ENCODE data around the gene SPRR2D. TPM values are rescaled to one million over a fixed set of nuclear protein-coding genes. Genes with fewer than 3 reads are reported as not detected.
"Not testable (repeated sequence)": the region's sequence is repeated elsewhere in the genome, so short reads cannot be mapped to it uniquely, and the experiment has no call there.

The SPRR2D gene
- total and polyA plus RNA-seq, 2 donors (not counting 3 experiments of a cell fraction or from before 2014, with no cell fraction given), result not detected

DNA sequence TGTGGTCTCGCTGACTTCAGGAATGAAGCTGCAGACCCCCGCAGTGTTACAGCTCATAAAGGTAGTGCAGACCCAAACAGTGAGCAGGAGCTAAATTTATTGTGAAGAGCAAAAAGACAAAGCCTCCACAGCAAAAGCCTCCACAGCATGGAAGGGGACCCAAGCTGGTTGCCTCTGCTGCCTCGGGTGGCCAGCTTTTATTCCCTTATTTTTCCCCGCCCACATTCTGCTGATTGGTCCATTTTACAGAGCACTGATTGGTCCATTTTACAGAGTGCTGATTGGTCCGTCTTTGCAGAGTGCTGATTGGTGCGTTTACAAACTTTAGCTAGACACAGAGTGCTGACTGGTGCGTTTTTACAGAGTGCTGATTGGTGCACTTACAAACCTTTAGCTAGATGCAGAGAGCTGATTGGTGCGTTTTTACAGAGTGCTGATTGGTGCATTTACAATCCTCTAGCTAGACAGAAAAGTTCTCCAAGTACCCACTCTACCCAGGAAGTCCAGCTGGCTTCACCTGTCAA lies 29.6 kb downstream of the SPRR2D start:
- H3K27ac ChIP-seq (ENCODE audit: insufficient read depth, low read depth, low read length); H3K27me3 ChIP-seq (ENCODE audit: control insufficient read depth in 2 of 2, insufficient read depth in 2 of 2, low read length in 2 of 2); H4K20me1 ChIP-seq (replicated peaks; ENCODE audit: control insufficient read depth, extremely low read depth, insufficient read depth, low read length); dilution Hi-C loops (cut with MboI; ENCODE audit: extremely low pct_ligation_motif_present, low sequenced_read_pairs); DNase-seq (ENCODE audit: low read depth, low spot score); H3K9me3 ChIP-seq (replicated peaks; ENCODE audit: control insufficient read depth, insufficient read depth, low read length); H3K4me2 ChIP-seq (ENCODE audit: insufficient read depth, low read length); POLR2A ChIA-PET; FAIRE-seq; H3K4me3 ChIP-seq (replicated peaks in 1 of 3; ENCODE audit: insufficient read depth in 1 of 3, low read depth in 1 of 3, low read length in 3 of 3); H3K4me1 ChIP-seq (ENCODE audit: control insufficient read depth, extremely low read depth, insufficient read depth, low read length); CTCF ChIA-PET; H3K36me3 ChIP-seq (ENCODE audit: control insufficient read depth in 2 of 2, extremely low read depth in 1 of 2, insufficient read depth in 2 of 2, low read length in 2 of 2); H2AFZ ChIP-seq (ENCODE audit: low read depth, low read length); H3K79me2 ChIP-seq (ENCODE audit: control insufficient read depth, insufficient read depth, low read length); intact Hi-C loops (cut with micrococcal nuclease); H3K9me1 ChIP-seq (replicated peaks; ENCODE audit: control insufficient read depth, extremely low read depth, insufficient read depth, low read length); BruUV-seq (replicated peaks); H3K9ac ChIP-seq (replicated peaks; ENCODE audit: extremely low read depth, insufficient read depth, low read length): not testable (repeated sequence)

DNA sequence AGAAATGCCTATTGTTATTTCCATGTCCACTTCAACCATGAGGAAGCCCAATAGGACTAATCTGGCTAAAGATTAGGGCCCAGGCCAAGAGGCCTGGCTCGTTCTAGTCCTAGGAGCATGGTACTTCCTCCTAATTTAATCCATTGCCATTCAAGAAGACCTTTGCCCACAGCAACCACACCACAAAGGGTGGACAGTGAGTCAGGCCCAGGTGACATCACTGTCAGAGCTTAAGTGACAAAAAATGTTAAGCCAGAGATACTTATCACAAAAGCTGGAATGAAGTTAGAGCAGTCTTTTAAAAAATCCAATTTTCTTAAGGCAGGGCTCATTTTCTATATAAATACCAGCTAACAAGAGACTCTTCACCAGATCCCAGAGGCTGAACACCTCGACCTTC lies 39.5 kb downstream of the SPRR2D start, which contains the start of gene SPRR3:
Gene SPRR3, plus strand, starts transcription at position 368 of the 400 bp plus-strand sequence. CDS start 1,272 bp downstream, outside the sequence.
- H3K4me2 ChIP-seq (ENCODE audit: insufficient read depth, low read length), result no peak within 1 kb of the TSS
- TF ChIP-seq GATA2 (IDR thresholded peaks at IDR 0.05; ENCODE audit: insufficient read depth, insufficient read length, low read depth, low read length) (no peak), JUN (IDR thresholded peaks at IDR 0.05; ENCODE audit: borderline replicate concordance, insufficient read depth, insufficient read length, low read depth) (no peak), EZH2 (IDR thresholded peaks at IDR 0.05; ENCODE audit: borderline replicate concordance, low read depth, low read length, severe bottlenecking) (no peak), POLR2AphosphoS5 (IDR thresholded peaks at IDR 0.05; ENCODE audit: insufficient read depth, low read depth, low read length) (no peak), MYC (IDR thresholded peaks at IDR 0.05; ENCODE audit: low read depth, low read length) (no peak), POLR2A (IDR thresholded peaks at IDR 0.05; ENCODE audit: low read depth, low read length) (no peak), FOS (IDR thresholded peaks at IDR 0.05; ENCODE audit: borderline replicate concordance, insufficient read depth, low read length) (no peak)
- TF ChIP-seq, protein P1, sequence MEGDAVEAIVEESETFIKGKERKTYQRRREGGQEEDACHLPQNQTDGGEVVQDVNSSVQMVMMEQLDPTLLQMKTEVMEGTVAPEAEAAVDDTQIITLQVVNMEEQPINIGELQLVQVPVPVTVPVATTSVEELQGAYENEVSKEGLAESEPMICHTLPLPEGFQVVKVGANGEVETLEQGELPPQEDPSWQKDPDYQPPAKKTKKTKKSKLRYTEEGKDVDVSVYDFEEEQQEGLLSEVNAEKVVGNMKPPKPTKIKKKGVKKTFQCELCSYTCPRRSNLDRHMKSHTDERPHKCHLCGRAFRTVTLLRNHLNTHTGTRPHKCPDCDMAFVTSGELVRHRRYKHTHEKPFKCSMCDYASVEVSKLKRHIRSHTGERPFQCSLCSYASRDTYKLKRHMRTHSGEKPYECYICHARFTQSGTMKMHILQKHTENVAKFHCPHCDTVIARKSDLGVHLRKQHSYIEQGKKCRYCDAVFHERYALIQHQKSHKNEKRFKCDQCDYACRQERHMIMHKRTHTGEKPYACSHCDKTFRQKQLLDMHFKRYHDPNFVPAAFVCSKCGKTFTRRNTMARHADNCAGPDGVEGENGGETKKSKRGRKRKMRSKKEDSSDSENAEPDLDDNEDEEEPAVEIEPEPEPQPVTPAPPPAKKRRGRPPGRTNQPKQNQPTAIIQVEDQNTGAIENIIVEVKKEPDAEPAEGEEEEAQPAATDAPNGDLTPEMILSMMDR (IDR thresholded peaks at IDR 0.05; ENCODE audit: extremely low read depth in 1 of 2, insufficient read depth in 1 of 2, low read depth in 1 of 2, low read length in 2 of 2), result no peak
- TF ChIP-seq, protein P2, sequence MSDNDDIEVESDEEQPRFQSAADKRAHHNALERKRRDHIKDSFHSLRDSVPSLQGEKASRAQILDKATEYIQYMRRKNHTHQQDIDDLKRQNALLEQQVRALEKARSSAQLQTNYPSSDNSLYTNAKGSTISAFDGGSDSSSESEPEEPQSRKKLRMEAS (IDR thresholded peaks at IDR 0.05; ENCODE audit: insufficient read depth, insufficient read length), result no peak
- no peaks in the 10 kb centered on the region for H3K36me3 ChIP-seq (ENCODE audit: control insufficient read depth in 2 of 2, extremely low read depth in 1 of 2, insufficient read depth in 2 of 2, low read length in 2 of 2)
- no peak within 1 kb of the TSS for H3K27ac ChIP-seq (ENCODE audit: insufficient read depth, low read depth, low read length)
- ChIA-PET POLR2A (no interaction called here), CTCF (no interaction called here)
- FAIRE-seq (no peak), DNase-seq (ENCODE audit: low read depth, low spot score) (no peak)
- H4K20me1 ChIP-seq (replicated peaks; ENCODE audit: control insufficient read depth, extremely low read depth, insufficient read depth, low read length), result no peaks in the 10 kb centered on the region
- H3K4me1 ChIP-seq (ENCODE audit: control insufficient read depth, extremely low read depth, insufficient read depth, low read length), result no peaks in the 10 kb centered on the region
- H3K9me3 ChIP-seq (replicated peaks; ENCODE audit: control insufficient read depth, insufficient read depth, low read length), result no peaks in the 10 kb centered on the region
- H3K9me1 ChIP-seq (replicated peaks; ENCODE audit: control insufficient read depth, extremely low read depth, insufficient read depth, low read length), result no peaks in the 10 kb centered on the region
- intact Hi-C loops (cut with micrococcal nuclease) (no loop called here), dilution Hi-C loops (cut with MboI; ENCODE audit: extremely low pct_ligation_motif_present, low sequenced_read_pairs) (no loop called here)
- BruUV-seq (replicated peaks), result no TSS peak
- H3K9ac ChIP-seq (replicated peaks; ENCODE audit: extremely low read depth, insufficient read depth, low read length), result no peak within 1 kb of the TSS
- H3K4me3 ChIP-seq (replicated peaks in 1 of 3; ENCODE audit: insufficient read depth in 1 of 3, low read depth in 1 of 3, low read length in 3 of 3), result no peak within 1 kb of the TSS
- H2AFZ ChIP-seq (ENCODE audit: low read depth, low read length), result no peak within 1 kb of the TSS
- no peaks in the 10 kb centered on the region for H3K79me2 ChIP-seq (ENCODE audit: control insufficient read depth, insufficient read depth, low read length)
- no peaks in the 10 kb centered on the region for H3K27me3 ChIP-seq (ENCODE audit: control insufficient read depth in 2 of 2, insufficient read depth in 2 of 2, low read length in 2 of 2)
